H1 (cell line): ENCODE data around the gene TBC1D17.

ENCODE experiments used
- ASH2L ChIP-seq: fragments of 200-600, 300-600 bp; sonication (generic); IDR thresholded peaks from one replicate; pipeline ENCODE4 v1.7.1; 2017; ENCODE audit warnings: low read length
- EGR1 ChIP-seq: IDR thresholded peaks from 2 replicates; pipeline ENCODE4 v1.6.1; 2011; ENCODE audit warnings: low read depth, low read length, borderline replicate concordance
- EP300 ChIP-seq, 2 experiments: IDR thresholded peaks; 1 replicate in 1 of 2; 2 replicates in 1 of 2; pipeline ENCODE4 v1.6.1; 2011 to 2012; ENCODE audit warnings: low read depth in 2 of 2, low read length in 2 of 2, mild to moderate bottlenecking in 2 of 2, borderline replicate concordance in 1 of 2, inconsistent platforms in 1 of 2, moderate library complexity in 1 of 2
- MAX ChIP-seq: IDR thresholded peaks from 2 replicates; pipeline ENCODE4 v1.6.1; 2012; ENCODE audit warnings: inconsistent platforms
- NANOG ChIP-seq: IDR thresholded peaks from 2 replicates; pipeline ENCODE4 v1.6.1; 2011; ENCODE audit warnings: low read length, low read depth, mild to moderate bottlenecking, inconsistent platforms; ENCODE audit not compliant: insufficient read depth, poor library complexity, severe bottlenecking
- POLR2A ChIP-seq, 2 experiments: IDR thresholded peaks; 1 replicate in 1 of 2; 2 replicates in 1 of 2; pipeline ENCODE4 v1.6.1; 2011; ENCODE audit warnings: low read depth in 2 of 2, low read length in 2 of 2, mild to moderate bottlenecking in 2 of 2; ENCODE audit errors: control extremely low read depth in 1 of 2
- USF2 ChIP-seq: IDR thresholded peaks from 2 replicates; pipeline ENCODE4 v1.6.1; 2011; ENCODE audit warnings: low read length, improper control_type of control experiment
- ZNF274 ChIP-seq: IDR thresholded peaks from 2 replicates; pipeline ENCODE4 v1.7.0; 2012; ENCODE audit warnings: low read length, borderline replicate concordance; ENCODE audit errors: extremely low read depth
- TF ChIP-seq, protein P1 (sequence below), 3 experiments: IDR thresholded peaks; 1 replicate in 2 of 3; 2 replicates in 1 of 3; pipeline versions ENCODE4 v1.5.1 to v1.6.1; 2011; ENCODE audit warnings: low read length in 3 of 3, mild to moderate bottlenecking in 3 of 3, inconsistent platforms in 2 of 3, low read depth in 1 of 3, moderate library complexity in 1 of 3; ENCODE audit not compliant: insufficient read depth in 1 of 3; ENCODE audit errors: control extremely low read depth in 1 of 3

- no peak for TF ChIP-seq NANOG
- peak; percentile 78 for TF ChIP-seq MAX
- peak; percentile 7 to 84 for TF ChIP-seq POLR2A (IDR thresholded peaks at IDR 0.05; ENCODE audit: control extremely low read depth in 1 of 2, low read depth in 2 of 2, low read length in 2 of 2)
- TF ChIP-seq USF2: no peak
- TF ChIP-seq EGR1: no peak
- TF ChIP-seq EP300 (IDR thresholded peaks at IDR 0.05; ENCODE audit: borderline replicate concordance in 1 of 2, low read depth in 2 of 2, low read length in 2 of 2): no peak
- TF ChIP-seq ASH2L: peak; percentile 88
- TF ChIP-seq, protein P1, sequence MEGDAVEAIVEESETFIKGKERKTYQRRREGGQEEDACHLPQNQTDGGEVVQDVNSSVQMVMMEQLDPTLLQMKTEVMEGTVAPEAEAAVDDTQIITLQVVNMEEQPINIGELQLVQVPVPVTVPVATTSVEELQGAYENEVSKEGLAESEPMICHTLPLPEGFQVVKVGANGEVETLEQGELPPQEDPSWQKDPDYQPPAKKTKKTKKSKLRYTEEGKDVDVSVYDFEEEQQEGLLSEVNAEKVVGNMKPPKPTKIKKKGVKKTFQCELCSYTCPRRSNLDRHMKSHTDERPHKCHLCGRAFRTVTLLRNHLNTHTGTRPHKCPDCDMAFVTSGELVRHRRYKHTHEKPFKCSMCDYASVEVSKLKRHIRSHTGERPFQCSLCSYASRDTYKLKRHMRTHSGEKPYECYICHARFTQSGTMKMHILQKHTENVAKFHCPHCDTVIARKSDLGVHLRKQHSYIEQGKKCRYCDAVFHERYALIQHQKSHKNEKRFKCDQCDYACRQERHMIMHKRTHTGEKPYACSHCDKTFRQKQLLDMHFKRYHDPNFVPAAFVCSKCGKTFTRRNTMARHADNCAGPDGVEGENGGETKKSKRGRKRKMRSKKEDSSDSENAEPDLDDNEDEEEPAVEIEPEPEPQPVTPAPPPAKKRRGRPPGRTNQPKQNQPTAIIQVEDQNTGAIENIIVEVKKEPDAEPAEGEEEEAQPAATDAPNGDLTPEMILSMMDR (IDR thresholded peaks at IDR 0.05; ENCODE audit: control extremely low read depth in 1 of 3, insufficient read depth in 1 of 3, low read depth in 1 of 3, low read length in 3 of 3): no peak
- no peak for TF ChIP-seq ZNF274
Observed at GRCh38 chr19:49866933-49867782, 10.3 kb upstream of the TBC1D17 start, which contains the start of gene PNKP.
